ENCODE data around the gene PLEKHG5. TPM values are rescaled to one million over a fixed set of nuclear protein-coding genes. Genes with fewer than 3 reads are reported as not detected.

Gene PLEKHG5
- total RNA-seq (2014; rRNA removed; shearing (Covaris generic)), result 3.9 and 11.2 TPM in 2 replicates

GRCh38 chr1:6491480-6491962 lies at the start of gene PLEKHG5:
Gene PLEKHG5, minus strand, starts transcription at chr1:6491667. Its CDS starts 14,096 bp downstream, at chr1:6477571.
- DNase-seq (ENCODE audit: low read depth), result peak; percentile 96

GRCh38 chr1:6538956-6539355 lies 47.5 kb upstream of the PLEKHG5 start:
- DNase-seq (ENCODE audit: low read depth), result peak; percentile 61

GRCh38 chr1:6536291-6536690 lies 44.8 kb upstream of the PLEKHG5 start:
- DNase-seq (ENCODE audit: low read depth), result no peak

- no peak for DNase-seq (ENCODE audit: low read depth)
These were observed 43.7 kb upstream of the PLEKHG5 start for GRCh38 chr1:6535214-6535613.

- DNase-seq (ENCODE audit: low read depth), result no peak
These were observed 42.9 kb upstream of the PLEKHG5 start for GRCh38 chr1:6534248-6534822.

GRCh38 chr1:6531996-6532395 lies 40.5 kb upstream of the PLEKHG5 start:
- DNase-seq (ENCODE audit: low read depth), result no peak

- no peak for DNase-seq (ENCODE audit: low read depth)
These were observed 39.2 kb upstream of the PLEKHG5 start for GRCh38 chr1:6530504-6531160.

GRCh38 chr1:6528492-6528891 lies 37.0 kb upstream of the PLEKHG5 start:
- no peak for DNase-seq (ENCODE audit: low read depth)

- no peak for DNase-seq (ENCODE audit: low read depth)
These were observed 34.8 kb upstream of the PLEKHG5 start for GRCh38 chr1:6526316-6526715.

- peak; percentile 60 for DNase-seq (ENCODE audit: low read depth)
These were observed 32.1 kb upstream of the PLEKHG5 start for GRCh38 chr1:6523566-6523965.

- DNase-seq (ENCODE audit: low read depth), result peak; percentile 96
These were observed 30.1 kb upstream of the PLEKHG5 start for GRCh38 chr1:6521536-6521935.

GRCh38 chr1:6519935-6520671 lies 28.6 kb upstream of the PLEKHG5 start:
- peak; percentile 97 for DNase-seq (ENCODE audit: low read depth)

GRCh38 chr1:6519491-6519934 lies 28.0 kb upstream of the PLEKHG5 start:
- DNase-seq (ENCODE audit: low read depth), result peak; percentile 88

- peak; percentile 57 for DNase-seq (ENCODE audit: low read depth)
These were observed 26.0 kb upstream of the PLEKHG5 start for GRCh38 chr1:6517435-6517851.

- peak; percentile 82 for DNase-seq (ENCODE audit: low read depth)
These were observed 24.3 kb upstream of the PLEKHG5 start for GRCh38 chr1:6515771-6516170.

- DNase-seq (ENCODE audit: low read depth), result peak; percentile 72
These were observed 21.9 kb upstream of the PLEKHG5 start for GRCh38 chr1:6513320-6513801.

GRCh38 chr1:6512908-6513280 lies 21.4 kb upstream of the PLEKHG5 start:
- DNase-seq (ENCODE audit: low read depth), result no peak

- DNase-seq (ENCODE audit: low read depth), result no peak
These were observed 20.9 kb upstream of the PLEKHG5 start for GRCh38 chr1:6512245-6512907.

GRCh38 chr1:6511561-6512244 lies 20.2 kb upstream of the PLEKHG5 start:
- DNase-seq (ENCODE audit: low read depth), result no peak

GRCh38 chr1:6511056-6511455 lies 19.6 kb upstream of the PLEKHG5 start:
- no peak for DNase-seq (ENCODE audit: low read depth)

- no peak for DNase-seq (ENCODE audit: low read depth)
These were observed 19.0 kb upstream of the PLEKHG5 start for GRCh38 chr1:6510493-6510892.

All from M059J (cell line).